Natural killer cell (primary cell): ENCODE results near the gene SDHA. TPM values are rescaled to one million over a fixed set of nuclear protein-coding genes. Genes with fewer than 3 reads are reported as not detected.

Experiments used
- ATAC-seq, 3 donors: fragments of 150-1000 bp in 2 of 3; fragments of 200-7000 bp in 1 of 3; cut with Tn5 transposase; 1 replicate in 1 of 3; 2 replicates in 2 of 3; pipeline ENCODE4 v1.10.0; 2021; ENCODE audit warnings: mild to moderate bottlenecking in 2 of 3, moderate library complexity in 2 of 3
- DNase-seq, 2 donors: peaks; one replicate each; pipeline versions ENCODE4 v3.0.0 to v3.0.0-alpha.2; 2013 to 2021; ENCODE audit warnings: mixed read lengths in 1 of 2
- H3K27ac ChIP-seq: one replicate; pipeline ENCODE4 v1.5.1; 2013; ENCODE audit warnings: mild to moderate bottlenecking, low read length
- H3K27me3 ChIP-seq: one replicate; pipeline ENCODE4 v1.6.1; 2013; ENCODE audit warnings: low read length; ENCODE audit not compliant: control insufficient read depth, insufficient read depth
- H3K36me3 ChIP-seq: one replicate; pipeline ENCODE4 v1.6.1; 2013; ENCODE audit warnings: low read length; ENCODE audit not compliant: control insufficient read depth, insufficient read depth
- H3K4me1 ChIP-seq: one replicate; pipeline ENCODE4 v1.6.1; 2013; ENCODE audit warnings: low read length; ENCODE audit not compliant: control insufficient read depth, insufficient read depth
- H3K4me3 ChIP-seq: one replicate; pipeline ENCODE4 v1.5.1; 2013; ENCODE audit warnings: low read length
- H3K9me3 ChIP-seq: one replicate; pipeline ENCODE4 v1.6.1; 2013; ENCODE audit warnings: low read length; ENCODE audit not compliant: control insufficient read depth, insufficient read depth
- H3K27ac Mint-ChIP-seq, 2 donors: one replicate each; pipeline ENCODE4 v1.8.0; 2022; ENCODE audit warnings: mild to moderate bottlenecking in 2 of 2, mixed read lengths in 2 of 2, moderate library complexity in 1 of 2
- H3K27me3 Mint-ChIP-seq, 2 donors: one replicate each; pipeline ENCODE4 v1.8.0; 2022; ENCODE audit warnings: low read depth in 2 of 2, mixed read lengths in 2 of 2
- H3K36me3 Mint-ChIP-seq: one replicate; pipeline ENCODE4 v1.8.0; 2022; ENCODE audit warnings: mixed read lengths
- H3K4me1 Mint-ChIP-seq, 2 donors: one replicate each; pipeline ENCODE4 v1.8.0; 2022; ENCODE audit warnings: mixed read lengths in 2 of 2
- H3K4me3 Mint-ChIP-seq: one replicate; pipeline ENCODE4 v1.8.0; 2022; ENCODE audit warnings: mild to moderate bottlenecking, moderate library complexity, mixed read lengths
- H3K9me3 Mint-ChIP-seq, 2 donors: one replicate each; pipeline ENCODE4 v1.8.0; 2022; ENCODE audit warnings: mixed read lengths in 2 of 2
- WGBS: methylation state at CpG from one replicate; pipeline ENCODE4 v1.1.7; 2013; ENCODE audit warnings: missing lambda C conversion rate; ENCODE audit not compliant: insufficient coverage; 5-methylcytosine and 5-hydroxymethylcytosine counted together
- intact Hi-C: fragments of 100-400 bp; cut with micrococcal nuclease; formaldehyde crosslinking; loops from one replicate; pipeline ENCODE4 v1.14.2; 2022
- total RNA-seq, 4 donors: library from RNA; stranded (reverse); fragments of 120-200 nt in 1 of 4; gene quantifications; one replicate each; pipeline versions ENCODE4 v1.2.3 to v1.2.4, GENCODE V29; 2013 to 2022
- TF ChIP-seq, protein P1 (sequence below): fragments of 200-600 bp; IDR thresholded peaks from one replicate; pipeline ENCODE4 v1.8.0; 2022; ENCODE audit warnings: antibody characterized with exemption

Gene SDHA
- total RNA-seq, 3 donors from 2014 or later (not counting 1 experiment from before 2014, with no cell fraction given), result 173 to 183 (median 173) TPM

DNA sequence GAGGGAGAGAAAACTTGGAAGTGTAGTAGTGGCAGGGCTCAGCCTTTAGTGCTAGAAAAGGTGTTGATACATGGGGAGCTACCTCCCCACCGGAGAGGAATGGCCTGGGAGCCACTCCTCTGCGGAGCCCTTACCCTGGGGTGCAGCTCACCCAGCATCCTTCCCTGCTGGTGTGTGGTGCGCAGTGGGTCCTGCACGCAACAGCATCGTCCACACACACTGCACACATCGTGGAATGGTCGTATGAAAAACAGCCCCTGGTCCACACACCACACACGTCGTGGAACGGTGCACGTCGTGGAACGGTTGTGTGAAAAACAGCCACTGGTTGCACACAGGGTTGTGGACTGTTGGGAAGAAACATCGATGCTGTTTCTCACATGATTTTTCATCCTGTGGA, 87.3 kb downstream of the SDHA start:
- TF ChIP-seq, protein P1, sequence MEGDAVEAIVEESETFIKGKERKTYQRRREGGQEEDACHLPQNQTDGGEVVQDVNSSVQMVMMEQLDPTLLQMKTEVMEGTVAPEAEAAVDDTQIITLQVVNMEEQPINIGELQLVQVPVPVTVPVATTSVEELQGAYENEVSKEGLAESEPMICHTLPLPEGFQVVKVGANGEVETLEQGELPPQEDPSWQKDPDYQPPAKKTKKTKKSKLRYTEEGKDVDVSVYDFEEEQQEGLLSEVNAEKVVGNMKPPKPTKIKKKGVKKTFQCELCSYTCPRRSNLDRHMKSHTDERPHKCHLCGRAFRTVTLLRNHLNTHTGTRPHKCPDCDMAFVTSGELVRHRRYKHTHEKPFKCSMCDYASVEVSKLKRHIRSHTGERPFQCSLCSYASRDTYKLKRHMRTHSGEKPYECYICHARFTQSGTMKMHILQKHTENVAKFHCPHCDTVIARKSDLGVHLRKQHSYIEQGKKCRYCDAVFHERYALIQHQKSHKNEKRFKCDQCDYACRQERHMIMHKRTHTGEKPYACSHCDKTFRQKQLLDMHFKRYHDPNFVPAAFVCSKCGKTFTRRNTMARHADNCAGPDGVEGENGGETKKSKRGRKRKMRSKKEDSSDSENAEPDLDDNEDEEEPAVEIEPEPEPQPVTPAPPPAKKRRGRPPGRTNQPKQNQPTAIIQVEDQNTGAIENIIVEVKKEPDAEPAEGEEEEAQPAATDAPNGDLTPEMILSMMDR, result no peak

DNA sequence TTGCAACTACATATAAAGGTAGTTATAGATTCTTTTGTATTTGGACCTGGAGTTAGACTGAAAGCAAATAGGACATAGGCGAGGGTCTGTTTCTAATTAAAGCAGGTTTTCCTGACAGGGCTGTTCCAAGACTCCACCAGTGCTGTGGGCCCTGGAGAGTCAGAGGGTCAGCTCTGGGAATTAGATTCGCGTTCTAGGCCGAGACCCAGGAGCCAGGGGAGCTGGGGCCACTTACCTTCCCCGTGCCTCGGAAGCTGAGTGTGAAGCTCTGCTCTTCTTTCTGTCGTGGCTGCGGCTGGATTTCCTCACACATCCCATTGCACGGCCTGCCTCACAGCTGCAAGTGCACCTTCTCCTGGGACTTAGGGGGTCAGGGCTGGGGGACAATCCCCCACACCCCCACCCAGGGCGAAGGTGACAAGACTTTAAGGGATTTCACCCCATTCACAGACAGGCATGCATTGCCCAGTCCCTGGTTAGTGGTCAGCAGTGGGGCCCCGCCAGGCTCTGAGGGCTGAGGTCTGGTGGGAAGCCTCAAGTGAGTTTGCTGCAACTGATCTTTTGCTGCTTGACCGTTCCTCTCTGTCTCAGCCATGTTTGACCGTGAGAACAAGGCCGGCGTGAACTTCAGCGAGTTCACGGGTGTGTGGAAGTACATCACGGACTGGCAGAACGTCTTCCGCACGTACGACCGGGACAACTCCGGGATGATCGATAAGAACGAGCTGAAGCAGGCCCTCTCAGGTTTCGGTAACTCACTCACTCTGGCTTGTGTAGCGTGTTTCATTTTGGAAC, 88.1 kb downstream of the SDHA start:
- TF ChIP-seq, protein P1, result no peak
- Mint-ChIP-seq H3K27ac (no peak overlapping the region), H3K27me3 (no peaks in the 10 kb centered on the region), H3K4me1 (peaks cover 10 to 18% of the 10 kb centered on the region in 2 donors), H3K4me3 (no peak overlapping the region), H3K9me3 (no peaks in the 10 kb centered on the region), H3K36me3 (no peaks in the 10 kb centered on the region)
- H3K27me3 ChIP-seq, result no peaks in the 10 kb centered on the region
- no peak overlapping the region for H3K27ac ChIP-seq
- ATAC-seq, result no peak
- no peak for DNase-seq
- H3K4me3 ChIP-seq, result no peak overlapping the region
- no peaks in the 10 kb centered on the region for H3K9me3 ChIP-seq
- H3K4me1 ChIP-seq, result no peaks in the 10 kb centered on the region
- WGBS, result 97% methylated on average over 28 of the region's 28 CpGs
- H3K36me3 ChIP-seq, result peaks cover 34% of the 10 kb centered on the region
- intact Hi-C loops, result no loop called here

More for the DNA sequence above, 87.3 kb downstream of the SDHA start:
- Mint-ChIP-seq H3K4me3 (no peak overlapping the region), H3K27ac (no peak overlapping the region), H3K36me3 (no peaks in the 10 kb centered on the region), H3K27me3 (no peaks in the 10 kb centered on the region), H3K9me3 (no peaks in the 10 kb centered on the region), H3K4me1 (peaks cover 15 to 22% of the 10 kb centered on the region in 2 donors)
- H3K4me1 ChIP-seq, result no peaks in the 10 kb centered on the region
- no peaks in the 10 kb centered on the region for H3K9me3 ChIP-seq
- intact Hi-C loops, result no loop called here
- H3K27me3 ChIP-seq, result no peaks in the 10 kb centered on the region
- H3K4me3 ChIP-seq, result no peak overlapping the region
- H3K36me3 ChIP-seq, result peaks cover 32% of the 10 kb centered on the region
- DNase-seq (no peak), ATAC-seq (no peak)
- H3K27ac ChIP-seq, result no peak overlapping the region
- 96% methylated on average over 14 of the region's 14 CpGs for WGBS

Other genes starting within 250 kb of the SDHA start
- gene PLEKHG4B, start 126.2 kb upstream of the SDHA start, total RNA-seq, result under 1 TPM in 1 of 3 donors, not detected in 2; 0.07 TPM
- gene LRRC14B, start 26.8 kb upstream of the SDHA start, total RNA-seq, result not detected
- 1 to 10 TPM; 4.4 to 6.2 (median 5.4) TPM for gene CCDC127, start 167 bp upstream of the SDHA start, total RNA-seq
- 10 to 100 TPM; 49.6 to 65.6 (median 57.7) TPM for gene PDCD6, start 53.3 kb downstream of the SDHA start, total RNA-seq
- 1 to 10 TPM in 2 of 3 donors, under 1 TPM in 1; 0.88 to 1.4 (median 1.2) TPM for gene AHRR, start 103.4 kb downstream of the SDHA start, total RNA-seq
- gene EXOC3, start 224.9 kb downstream of the SDHA start, total RNA-seq, result 10 to 100 TPM; 89.6 to 99.9 (median 96.3) TPM